ENCODE results near the gene PLXNB2. TPM values are rescaled to one million over a fixed set of nuclear protein-coding genes. Genes with fewer than 3 reads are reported as not detected.
A peak's percentile ranks its signal among the peaks of the same experiment; 100 is the strongest.

The PLXNB2 gene
- total and polyA plus RNA-seq, 2 of the 4 experiments (the other 2 are of a cell fraction): 73.1 to 202 TPM

- H3K9me3 ChIP-seq (ENCODE audit: control insufficient read depth, insufficient read depth, low read length): no peaks in the 10 kb centered on the region
- ATAC-seq (ENCODE audit: low read depth) (no peak), DNase-seq (no peak)
- H3K14ac ChIP-seq (replicated peaks; ENCODE audit: low read depth, low read length): no peak overlapping the region
- no peaks in the 10 kb centered on the region for H3K27me3 ChIP-seq (ENCODE audit: control insufficient read depth, insufficient read depth, low read length)
- dilution Hi-C loops (cut with HindIII; ENCODE audit: low sequenced_read_pairs, unreplicated experiment): no loop called here
- H3K36me3 ChIP-seq (ENCODE audit: control insufficient read depth, insufficient read depth, low read length): peaks cover 86% of the 10 kb centered on the region
- H3K23ac ChIP-seq (ENCODE audit: low read depth, low read length): no peak overlapping the region
- no peak overlapping the region for H2BK15ac ChIP-seq (ENCODE audit: low read depth, low read length)
- H4K8ac ChIP-seq (ENCODE audit: low read depth in 2 of 2, low read length in 2 of 2): no peak overlapping the region
- H2BK120ac ChIP-seq (ENCODE audit: low read depth, low read length): no peak overlapping the region
- H3K18ac ChIP-seq (ENCODE audit: low read depth, low read length): no peak overlapping the region
- H4K5ac ChIP-seq (ENCODE audit: low read depth, low read length): no peak overlapping the region
- H2BK5ac ChIP-seq (ENCODE audit: low read depth, low read length, poor library complexity, severe bottlenecking): peak overlapping the region; percentile 45
- H3K4me2 ChIP-seq (ENCODE audit: low read depth, low read length): no peak overlapping the region
- CTCF ChIA-PET: no interaction called here
- H3K56ac ChIP-seq (ENCODE audit: extremely low read depth, insufficient read depth, low read length): no peak overlapping the region
- H3K9ac ChIP-seq (ENCODE audit: low read depth, low read length): no peak overlapping the region
- peaks cover 13 to 56% of the 10 kb centered on the region in 2 experiments; a peak in 3 of 4 replicates for H3K79me1 ChIP-seq (ENCODE audit: low read depth in 1 of 2, low read length in 2 of 2)
- no peak overlapping the region for H2AFZ ChIP-seq (replicated peaks; ENCODE audit: low read length, poor library complexity)
- H3K4ac ChIP-seq (ENCODE audit: low read depth, low read length): no peak overlapping the region
- TF ChIP-seq RAD21 (IDR thresholded peaks at IDR 0.05; ENCODE audit: low read length) (no peak), RCOR1 (IDR thresholded peaks at IDR 0.05; ENCODE audit: insufficient replicate concordance, low read length) (no peak), CTCF (conservative IDR thresholded peaks at IDR 0.05; ENCODE audit: low read depth, low read length) (no peak), ELK1 (IDR thresholded peaks at IDR 0.05; ENCODE audit: borderline replicate concordance, low read depth, low read length) (no peak), CHD1 (IDR thresholded peaks at IDR 0.05; ENCODE audit: low read depth, low read length) (no peak), MAFK (IDR thresholded peaks at IDR 0.05; ENCODE audit: low read depth, low read length) (no peak), NFE2L2 (IDR thresholded peaks at IDR 0.05; ENCODE audit: low read depth, low read length) (no peak), BHLHE40 (IDR thresholded peaks at IDR 0.05; ENCODE audit: low read depth, low read length) (no peak), RFX5 (IDR thresholded peaks at IDR 0.05; ENCODE audit: low read depth, low read length) (no peak), SMC3 (IDR thresholded peaks at IDR 0.05; ENCODE audit: low read depth, low read length) (no peak), USF2 (IDR thresholded peaks at IDR 0.05; ENCODE audit: low read depth, low read length) (no peak), FOS (IDR thresholded peaks at IDR 0.05; ENCODE audit: low read depth, low read length) (no peak), MAZ (IDR thresholded peaks at IDR 0.05; ENCODE audit: borderline replicate concordance, low read depth, low read length) (no peak), CEBPB (IDR thresholded peaks at IDR 0.05; ENCODE audit: low read depth, low read length) (no peak), MXI1 (IDR thresholded peaks at IDR 0.05; ENCODE audit: borderline replicate concordance, low read depth, low read length) (no peak), POLR2A (IDR thresholded peaks at IDR 0.05; ENCODE audit: low read depth, low read length) (no peak)
- H4K91ac ChIP-seq (ENCODE audit: insufficient read depth, low read depth, low read length): no peak overlapping the region
- intact Hi-C loops (cut with micrococcal nuclease): no loop called here
- peaks cover 8% of the 10 kb centered on the region for H3K4me1 ChIP-seq (ENCODE audit: control insufficient read depth, insufficient read depth, low read length)
- no peak overlapping the region for H3K27ac ChIP-seq (ENCODE audit: insufficient read depth, low read length)
- no peak overlapping the region for H3K4me3 ChIP-seq (ENCODE audit: insufficient read depth, low read depth, low read length)
- in situ Hi-C loops (cut with MboI; ENCODE audit: low sequenced_read_pairs): no loop called here
- peaks cover 65% of the 10 kb centered on the region for H4K20me1 ChIP-seq (ENCODE audit: insufficient read depth, low read length)
- 98% methylated on average over 16 of the region's 34 CpGs; no CpG with 5 or more reads in 1 of the 2 experiments for WGBS, 2 experiments (ENCODE audit: extremely low coverage in 2 of 2, insufficient read length in 1 of 2)
- no peak overlapping the region for H2BK20ac ChIP-seq (ENCODE audit: low read depth, low read length)
- POLR2A ChIA-PET (ENCODE audit: unreplicated experiment): no interaction called here
- no peak overlapping the region for H2AK9ac ChIP-seq (replicated peaks; ENCODE audit: low read depth, low read length, poor library complexity)
- H3K9me1 ChIP-seq (ENCODE audit: insufficient read depth, low read length): no peaks in the 10 kb centered on the region
- no TSS peak for BruUV-seq (replicated peaks)
- H2AK5ac ChIP-seq (ENCODE audit: low read depth, low read length): no peak overlapping the region
Measured at GRCh38 chr22:50285568-50286229, 21.7 kb downstream of the PLXNB2 start.
